ENCODE data around the gene UBXN7.

DNA sequence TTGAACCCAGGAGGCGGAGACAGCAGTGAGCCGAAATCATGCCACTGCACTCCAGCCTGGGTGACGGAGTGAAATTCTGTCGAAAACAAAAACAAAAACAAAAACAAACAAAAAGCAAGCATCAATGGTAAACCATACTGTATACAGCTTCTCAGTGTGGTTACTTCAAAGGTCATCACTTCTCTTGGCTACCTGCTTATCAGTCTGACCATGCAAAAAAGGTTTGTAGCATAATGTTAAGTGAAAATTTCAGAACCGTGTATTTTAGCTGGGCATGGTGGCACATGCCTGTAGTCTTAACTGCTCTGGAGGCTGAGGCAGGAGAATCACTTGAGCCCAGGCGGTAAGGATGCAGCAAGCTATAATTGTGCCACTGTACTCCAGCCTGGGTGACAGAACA lies 4.2 kb downstream of the UBXN7 start:
- TF ChIP-seq, protein P1, sequence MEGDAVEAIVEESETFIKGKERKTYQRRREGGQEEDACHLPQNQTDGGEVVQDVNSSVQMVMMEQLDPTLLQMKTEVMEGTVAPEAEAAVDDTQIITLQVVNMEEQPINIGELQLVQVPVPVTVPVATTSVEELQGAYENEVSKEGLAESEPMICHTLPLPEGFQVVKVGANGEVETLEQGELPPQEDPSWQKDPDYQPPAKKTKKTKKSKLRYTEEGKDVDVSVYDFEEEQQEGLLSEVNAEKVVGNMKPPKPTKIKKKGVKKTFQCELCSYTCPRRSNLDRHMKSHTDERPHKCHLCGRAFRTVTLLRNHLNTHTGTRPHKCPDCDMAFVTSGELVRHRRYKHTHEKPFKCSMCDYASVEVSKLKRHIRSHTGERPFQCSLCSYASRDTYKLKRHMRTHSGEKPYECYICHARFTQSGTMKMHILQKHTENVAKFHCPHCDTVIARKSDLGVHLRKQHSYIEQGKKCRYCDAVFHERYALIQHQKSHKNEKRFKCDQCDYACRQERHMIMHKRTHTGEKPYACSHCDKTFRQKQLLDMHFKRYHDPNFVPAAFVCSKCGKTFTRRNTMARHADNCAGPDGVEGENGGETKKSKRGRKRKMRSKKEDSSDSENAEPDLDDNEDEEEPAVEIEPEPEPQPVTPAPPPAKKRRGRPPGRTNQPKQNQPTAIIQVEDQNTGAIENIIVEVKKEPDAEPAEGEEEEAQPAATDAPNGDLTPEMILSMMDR (IDR thresholded peaks at IDR 0.05; ENCODE audit: borderline replicate concordance, extremely low read depth, low read length, poor library complexity, severe bottlenecking): no peak
- TF ChIP-seq EZH2 (IDR thresholded peaks at IDR 0.05; ENCODE audit: borderline replicate concordance, low read depth, low read length, severe bottlenecking): no peak

Data from DND-41 (cell line).